Calu3 (cell line): ENCODE results near the gene UBR4. TPM values are rescaled to one million over a fixed set of nuclear protein-coding genes. Genes with fewer than 3 reads are reported as not detected.

Experiments
- BruUV-seq: library from RNA; stranded (reverse); fragments of 400-500 nt; replicated peaks from 2 replicates; lab custom pipeline; 2021; lab: Mats Ljungman, UMichigan
- CTCF ChIA-PET: fragments of 300-600 bp; sonication (Branson Sonifier 250); formaldehyde crosslinking; loops from one replicate; lab custom pipeline; 2022; ENCODE audit warnings: antibody characterized with exemption; lab: Charles Lee
- DNase-seq: peaks from one replicate; pipeline ENCODE4 v3.0.0; 2022
- H3K27ac Mint-ChIP-seq: one replicate; pipeline ENCODE4 v1.8.0; 2022; ENCODE audit warnings: mixed read lengths; ENCODE audit not compliant: unreplicated experiment
- H3K27me3 Mint-ChIP-seq: one replicate; pipeline ENCODE4 v1.8.0; 2022; ENCODE audit warnings: mixed read lengths; ENCODE audit not compliant: unreplicated experiment
- H3K36me3 Mint-ChIP-seq: one replicate; pipeline ENCODE4 v1.8.0; 2022; ENCODE audit warnings: mild to moderate bottlenecking, moderate library complexity, mixed read lengths; ENCODE audit not compliant: insufficient read depth, unreplicated experiment
- H3K4me1 Mint-ChIP-seq: one replicate; pipeline ENCODE4 v1.8.0; 2022; ENCODE audit warnings: mild to moderate bottlenecking, low read depth, mixed read lengths; ENCODE audit not compliant: unreplicated experiment
- H3K4me3 Mint-ChIP-seq: one replicate; pipeline ENCODE4 v1.8.0; 2022; ENCODE audit warnings: mild to moderate bottlenecking, low read depth, moderate library complexity, mixed read lengths; ENCODE audit not compliant: unreplicated experiment
- H3K9me3 Mint-ChIP-seq: one replicate; pipeline ENCODE4 v1.8.0; 2022; ENCODE audit warnings: low read depth, mixed read lengths; ENCODE audit not compliant: unreplicated experiment
- CTCF ChIP-seq: fragments of 200-600 bp; IDR thresholded peaks from one replicate; pipeline ENCODE4 v1.8.0; 2022; ENCODE audit warnings: antibody characterized with exemption; ENCODE audit not compliant: unreplicated experiment
- intact Hi-C: fragments of 100-400 bp; cut with micrococcal nuclease; formaldehyde crosslinking; loops from one replicate; pipeline ENCODE4 v1.10.0; 2022; ENCODE audit not compliant: unreplicated experiment
- total RNA-seq: library from RNA; stranded (reverse); gene quantifications from 2 replicates; pipeline ENCODE4 v1.2.3, GENCODE V29; 2022

Gene UBR4
- total RNA-seq, 1 experiment from 2014 or later, result 123 TPM

- intact Hi-C loops, result no loop called here
- Mint-ChIP-seq H3K9me3 (no peaks in the 10 kb centered on the region), H3K27me3 (no peaks in the 10 kb centered on the region), H3K4me3 (no peak overlapping the region), H3K36me3 (peaks cover 50% of the 10 kb centered on the region), H3K27ac (no peak overlapping the region), H3K4me1 (peaks cover 19% of the 10 kb centered on the region)
- peak; percentile 45 for DNase-seq
- CTCF ChIA-PET, result no interaction called here
- no peak for TF ChIP-seq CTCF
- BruUV-seq, result no TSS peak
Observed at GRCh38 chr1:19122668-19123067, 87.4 kb downstream of the UBR4 start.

GRCh38 chr1:19121192-19121591 is 88.9 kb downstream of the UBR4 start:
- no TSS peak for BruUV-seq
- no peak overlapping the region for H3K4me3 Mint-ChIP-seq
- intact Hi-C loops, result no loop called here
- peak; percentile 46 for DNase-seq
- H3K27ac Mint-ChIP-seq, result no peak overlapping the region
- peaks cover 19% of the 10 kb centered on the region for H3K4me1 Mint-ChIP-seq
- no peaks in the 10 kb centered on the region for H3K9me3 Mint-ChIP-seq
- CTCF ChIA-PET, result interaction anchor here (0.6 kb wide), 1 partner anchor 30 kb away, joined by 3 read pairs; no protein-coding TSS in a partner anchor
- no peak for TF ChIP-seq CTCF
- peaks cover 45% of the 10 kb centered on the region for H3K36me3 Mint-ChIP-seq
- H3K27me3 Mint-ChIP-seq, result no peaks in the 10 kb centered on the region

GRCh38 chr1:19120070-19120469 is 90.0 kb downstream of the UBR4 start:
- no TSS peak for BruUV-seq
- Mint-ChIP-seq H3K4me3 (no peak overlapping the region), H3K9me3 (no peaks in the 10 kb centered on the region), H3K36me3 (peaks cover 38% of the 10 kb centered on the region), H3K4me1 (peaks cover 19% of the 10 kb centered on the region), H3K27ac (no peak overlapping the region), H3K27me3 (no peaks in the 10 kb centered on the region)
- no peak for DNase-seq
- intact Hi-C loops, result no loop called here
- CTCF ChIA-PET, result no interaction called here
- TF ChIP-seq CTCF, result no peak

GRCh38 chr1:19115082-19115808 is 94.8 kb downstream of the UBR4 start:
- Mint-ChIP-seq H3K9me3 (no peaks in the 10 kb centered on the region), H3K4me3 (no peak overlapping the region), H3K4me1 (no peaks in the 10 kb centered on the region), H3K27ac (no peak overlapping the region), H3K27me3 (no peaks in the 10 kb centered on the region), H3K36me3 (peaks cover 19% of the 10 kb centered on the region)
- BruUV-seq, result no TSS peak
- no peak for TF ChIP-seq CTCF
- intact Hi-C loops, result no loop called here
- no peak for DNase-seq
- CTCF ChIA-PET, result no interaction called here
